Measurements from ENCODE around the gene HLA-DOB. TPM values are rescaled to one million over a fixed set of nuclear protein-coding genes. Genes with fewer than 3 reads are reported as not detected.

The HLA-DOB gene
- total and polyA plus RNA-seq, 2 donors (not counting 1 experiment from before 2014, with no cell fraction given), result under 0.01 to 0.49 TPM

- Histone ChIP-seq H3K9me3 (ENCODE audit: control insufficient read depth, insufficient read depth, low read depth, low read length) (no peaks in the 10 kb centered on the region), H3K36me3 (ENCODE audit: control insufficient read depth, insufficient read depth, low read length) (no peaks in the 10 kb centered on the region)
Observed at GRCh38 chr6:32860674-32861073, 43.9 kb upstream of the HLA-DOB start.

GRCh38 chr6:32858194-32858593 is 41.4 kb upstream of the HLA-DOB start:
- H3K4me3 ChIP-seq (replicated peaks in 1 of 4; ENCODE audit: control extremely low read depth in 1 of 4, insufficient read depth in 1 of 4, low read depth in 3 of 4, low read length in 4 of 4), result no peak overlapping the region
- H3K27me3 ChIP-seq (ENCODE audit: control insufficient read depth, insufficient read depth, low read length), result no peaks in the 10 kb centered on the region
- no peak for TF ChIP-seq EZH2 (IDR thresholded peaks at IDR 0.05; ENCODE audit: low read length, missing control alignments)
- TF ChIP-seq CTCF (conservative IDR thresholded peaks at IDR 0.05 in 1 of 2, IDR thresholded peaks at IDR 0.05 in 1 of 2; ENCODE audit: low read depth in 1 of 2, low read length in 2 of 2), result no peak
- no peak for DNase-seq (ENCODE audit: low read depth in 2 of 2)
- H3K4me1 ChIP-seq (ENCODE audit: control insufficient read depth, extremely low read depth, insufficient read depth, low read length), result no peaks in the 10 kb centered on the region
- no peak overlapping the region for H2AFZ ChIP-seq (ENCODE audit: low read length)
- no peak overlapping the region for H3K9ac ChIP-seq (ENCODE audit: insufficient read depth, low read length)
- H3K27ac ChIP-seq (ENCODE audit: insufficient read depth, low read length), result no peak overlapping the region
- no peak overlapping the region for H3K4me2 ChIP-seq (ENCODE audit: extremely low read depth, insufficient read depth, low read length)
- H3K9me3 ChIP-seq (ENCODE audit: control insufficient read depth, insufficient read depth, low read depth, low read length), result no peaks in the 10 kb centered on the region
- no peaks in the 10 kb centered on the region for H3K36me3 ChIP-seq (ENCODE audit: control insufficient read depth, insufficient read depth, low read length)
- H4K20me1 ChIP-seq (ENCODE audit: control insufficient read depth, extremely low read depth, insufficient read depth, low read length), result no peaks in the 10 kb centered on the region
- H3K79me2 ChIP-seq (ENCODE audit: control insufficient read depth, insufficient read depth, low read length), result no peaks in the 10 kb centered on the region

More at GRCh38 chr6:32860674-32861073, 43.9 kb upstream of the HLA-DOB start:
- Histone ChIP-seq H3K4me3 (replicated peaks in 1 of 4; ENCODE audit: control extremely low read depth in 1 of 4, insufficient read depth in 1 of 4, low read depth in 3 of 4, low read length in 4 of 4) (no peak overlapping the region), H3K4me2 (ENCODE audit: extremely low read depth, insufficient read depth, low read length) (no peak overlapping the region), H3K27ac (ENCODE audit: insufficient read depth, low read length) (no peak overlapping the region), H3K4me1 (ENCODE audit: control insufficient read depth, extremely low read depth, insufficient read depth, low read length) (no peaks in the 10 kb centered on the region), H3K9ac (ENCODE audit: insufficient read depth, low read length) (no peak overlapping the region), H4K20me1 (ENCODE audit: control insufficient read depth, extremely low read depth, insufficient read depth, low read length) (no peaks in the 10 kb centered on the region), H3K79me2 (ENCODE audit: control insufficient read depth, insufficient read depth, low read length) (no peaks in the 10 kb centered on the region), H3K27me3 (ENCODE audit: control insufficient read depth, insufficient read depth, low read length) (no peaks in the 10 kb centered on the region), H2AFZ (ENCODE audit: low read length) (no peak overlapping the region)
- no peak for TF ChIP-seq EZH2 (IDR thresholded peaks at IDR 0.05; ENCODE audit: low read length, missing control alignments)
- no peak for TF ChIP-seq CTCF (conservative IDR thresholded peaks at IDR 0.05 in 1 of 2, IDR thresholded peaks at IDR 0.05 in 1 of 2; ENCODE audit: low read depth in 1 of 2, low read length in 2 of 2)
- no peak for DNase-seq (ENCODE audit: low read depth in 2 of 2)

- no peaks in the 10 kb centered on the region for H3K27me3 ChIP-seq (ENCODE audit: control insufficient read depth, insufficient read depth, low read length)
- H3K4me2 ChIP-seq (ENCODE audit: extremely low read depth, insufficient read depth, low read length), result no peak overlapping the region
- no peaks in the 10 kb centered on the region for H3K9me3 ChIP-seq (ENCODE audit: control insufficient read depth, insufficient read depth, low read depth, low read length)
- no peak for DNase-seq (ENCODE audit: low read depth in 2 of 2)
- TF ChIP-seq CTCF (conservative IDR thresholded peaks at IDR 0.05 in 1 of 2, IDR thresholded peaks at IDR 0.05 in 1 of 2; ENCODE audit: low read depth in 1 of 2, low read length in 2 of 2) (no peak), EZH2 (IDR thresholded peaks at IDR 0.05; ENCODE audit: low read length, missing control alignments) (no peak)
- no peak overlapping the region for H3K4me3 ChIP-seq (replicated peaks in 1 of 4; ENCODE audit: control extremely low read depth in 1 of 4, insufficient read depth in 1 of 4, low read depth in 3 of 4, low read length in 4 of 4)
- no peak overlapping the region for H3K27ac ChIP-seq (ENCODE audit: insufficient read depth, low read length)
- H3K79me2 ChIP-seq (ENCODE audit: control insufficient read depth, insufficient read depth, low read length), result peaks cover 2% of the 10 kb centered on the region
- no peak overlapping the region for H3K9ac ChIP-seq (ENCODE audit: insufficient read depth, low read length)
- no peaks in the 10 kb centered on the region for H3K4me1 ChIP-seq (ENCODE audit: control insufficient read depth, extremely low read depth, insufficient read depth, low read length)
- no peak overlapping the region for H2AFZ ChIP-seq (ENCODE audit: low read length)
- no peaks in the 10 kb centered on the region for H4K20me1 ChIP-seq (ENCODE audit: control insufficient read depth, extremely low read depth, insufficient read depth, low read length)
- H3K36me3 ChIP-seq (ENCODE audit: control insufficient read depth, insufficient read depth, low read length), result no peaks in the 10 kb centered on the region
Observed at GRCh38 chr6:32857156-32857891, 40.5 kb upstream of the HLA-DOB start.
